M059J (cell line): ENCODE results near the gene SEC23B. TPM values are rescaled to one million over a fixed set of nuclear protein-coding genes. Genes with fewer than 3 reads are reported as not detected.
"Not testable (repeated sequence)": the region's sequence is repeated elsewhere in the genome, so short reads cannot be mapped to it uniquely, and the experiment has no call there.

Source experiments
- DNase-seq: peaks from one replicate; pipeline ENCODE4 v3.0.0-alpha.2; 2012; ENCODE audit warnings: low read depth
- total RNA-seq: library from RNA; depleted of rRNA; stranded (reverse); fragments of >200 nt; shearing (Covaris generic); gene quantifications from 2 replicates; pipeline ENCODE4 v1.2.3, GENCODE V29; 2014; rRNA removed

Gene SEC23B
- total RNA-seq: 108 and 129 TPM in 2 replicates

- DNase-seq: peak; percentile 99
Observed at GRCh38 chr20:18507218-18508191, at the start of gene SEC23B. Gene SEC23B (plus strand): TSS chr20:18507940. CDS start chr20:18510836, 2,896 bp downstream.

DNA sequence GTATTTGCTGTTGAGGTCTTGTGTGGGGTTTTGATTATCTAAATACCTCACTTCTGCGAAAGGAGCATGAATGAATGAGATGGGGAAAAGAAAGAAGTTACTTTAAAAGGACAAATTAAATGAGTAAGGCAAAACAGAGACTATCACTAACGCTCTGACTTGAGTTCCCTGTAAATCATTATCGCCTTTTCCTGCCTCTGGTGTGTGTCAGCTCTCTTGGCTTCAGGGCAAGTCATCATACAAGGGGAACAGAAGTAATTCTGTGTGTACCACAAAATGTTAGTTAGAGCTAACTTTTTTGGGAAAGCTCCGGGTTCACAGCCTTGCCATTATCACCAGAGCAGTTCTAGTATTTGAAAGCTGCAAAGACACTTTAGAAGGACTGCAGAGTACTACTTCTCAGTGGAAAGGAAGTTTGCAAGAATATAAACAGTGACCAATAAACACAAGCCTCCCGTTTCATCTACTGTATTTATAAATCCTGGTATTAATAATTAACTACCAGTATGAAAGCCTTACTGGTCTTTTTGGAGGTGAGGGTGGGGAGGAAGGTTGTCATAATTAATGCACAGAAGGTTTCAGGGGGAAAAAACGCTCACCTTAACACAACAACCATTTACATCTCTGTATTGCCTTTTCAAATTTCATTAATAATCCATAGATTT is 42.1 kb upstream of the SEC23B start:
- no peak for DNase-seq

DNA sequence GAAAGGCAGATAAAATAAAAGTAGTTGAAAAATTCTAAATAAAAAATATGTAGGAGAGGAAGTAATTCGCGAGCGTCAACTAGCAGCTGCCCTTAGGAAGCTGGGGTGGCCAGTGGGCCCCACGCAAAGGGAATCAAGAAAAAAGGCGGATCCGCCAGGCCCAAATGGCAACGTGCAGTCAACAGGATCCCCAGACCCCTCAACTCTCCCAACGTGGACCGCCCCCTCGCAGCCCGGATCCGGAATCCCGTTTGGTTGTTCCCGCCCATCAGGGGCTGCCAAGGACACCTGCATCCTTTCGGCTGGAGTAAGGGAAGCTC is 41.2 kb upstream of the SEC23B start:
- DNase-seq: no peak

GRCh38 chr20:18466894-18467730 is 40.6 kb upstream of the SEC23B start, which contains the start of the genes DZANK1 and POLR3F:
Gene DZANK1 (minus strand): TSS chr20:18467030. CDS start chr20:18465358, 1,672 bp downstream.
Gene POLR3F (plus strand): TSS chr20:18467390. CDS start chr20:18467507, 117 bp downstream.
- DNase-seq: peak; percentile 98

GRCh38 chr20:18477218-18477617 is 30.5 kb upstream of the SEC23B start:
- no peak for DNase-seq

GRCh38 chr20:18477821-18478220 is 29.9 kb upstream of the SEC23B start:
- no peak for DNase-seq

DNA sequence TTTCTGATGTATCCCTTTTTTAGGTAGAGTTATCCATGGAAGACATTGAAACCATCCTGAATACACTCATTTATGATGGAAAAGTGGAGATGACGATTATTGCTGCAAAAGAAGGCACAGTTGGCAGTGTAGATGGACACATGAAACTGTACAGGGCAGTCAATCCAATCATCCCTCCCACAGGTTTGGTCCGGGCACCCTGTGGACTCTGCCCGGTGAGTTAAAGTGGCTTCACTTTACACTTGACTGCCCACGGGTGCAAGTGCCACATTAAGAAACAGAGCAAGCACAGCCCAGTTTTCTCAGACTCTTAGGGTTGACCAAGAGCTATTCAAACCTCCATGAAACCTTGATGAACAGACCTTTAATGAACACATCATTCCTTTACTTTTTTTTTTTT is 26.1 kb upstream of the SEC23B start:
- no peak for DNase-seq

- DNase-seq: no peak
Observed at GRCh38 chr20:18488301-18488700, 19.4 kb upstream of the SEC23B start.

DNA sequence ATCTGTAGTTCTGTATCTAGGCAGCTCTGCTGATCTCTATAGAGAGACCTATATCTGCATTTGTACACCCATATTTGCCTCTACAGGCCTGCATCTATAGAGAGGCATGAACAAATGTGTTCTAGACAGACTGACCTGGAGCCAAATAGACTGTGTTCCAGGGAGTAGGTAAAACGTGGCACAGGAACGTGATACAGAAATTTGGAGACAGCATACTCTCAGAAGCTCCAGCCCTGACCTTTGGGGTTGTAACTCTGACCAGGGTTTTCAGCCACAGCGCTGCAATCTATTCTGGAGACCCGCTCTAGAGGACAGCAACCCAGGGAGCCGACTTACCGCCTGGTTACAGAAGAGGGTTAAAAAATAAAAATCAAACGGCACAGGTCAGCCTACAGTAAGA is 11.7 kb upstream of the SEC23B start:
- peak; percentile 25 for DNase-seq

DNA sequence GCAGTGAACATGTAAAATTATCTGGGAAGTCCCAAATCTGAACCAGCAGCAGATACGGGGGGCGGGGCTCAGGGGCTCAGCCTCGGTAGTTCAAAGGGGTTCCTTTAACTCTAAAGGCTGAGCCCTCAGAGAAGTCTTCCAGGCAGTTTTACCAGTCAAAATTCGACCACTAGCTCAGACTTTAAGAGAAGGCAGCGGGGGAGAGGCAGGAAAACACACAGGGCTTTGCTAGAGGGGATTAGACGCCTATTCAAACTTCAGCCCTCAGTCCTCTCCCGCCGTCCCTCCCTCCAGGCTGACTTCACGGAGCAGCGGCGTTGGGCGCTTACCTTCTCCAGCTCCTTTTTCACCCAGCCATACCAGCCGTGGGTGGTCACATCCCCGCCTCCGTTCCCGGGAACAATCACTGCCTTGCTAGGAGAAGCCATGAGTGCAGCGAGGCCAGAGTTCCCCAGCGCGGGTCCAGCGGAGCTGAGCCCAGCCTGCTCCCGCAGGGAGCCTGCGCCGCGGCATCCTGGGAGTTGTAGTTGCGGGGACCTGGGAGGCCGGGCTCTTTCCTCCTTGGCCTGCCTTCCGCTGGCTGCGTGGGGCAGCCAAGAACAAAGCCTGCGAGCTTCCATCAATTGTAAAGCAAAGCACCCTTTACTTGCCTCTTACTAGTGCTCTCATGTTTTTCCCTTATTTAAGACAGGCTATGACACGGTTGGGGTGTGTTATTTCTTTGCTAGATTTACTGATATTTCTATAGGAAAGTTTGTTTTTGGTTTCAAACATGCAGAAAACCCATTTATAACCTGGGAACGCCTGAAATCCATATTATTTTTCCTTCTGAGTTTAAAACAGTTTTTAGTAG is 10.8 kb upstream of the SEC23B start, which contains the start of gene RBBP9:
TSS of gene RBBP9 (minus strand) at position 486 of the 853 bp plus-strand sequence. CDS start at position 428, 58 bp downstream.
- DNase-seq: peak; percentile 87

- DNase-seq: no peak
Observed at GRCh38 chr20:18497603-18498002, 10.1 kb upstream of the SEC23B start.

DNA sequence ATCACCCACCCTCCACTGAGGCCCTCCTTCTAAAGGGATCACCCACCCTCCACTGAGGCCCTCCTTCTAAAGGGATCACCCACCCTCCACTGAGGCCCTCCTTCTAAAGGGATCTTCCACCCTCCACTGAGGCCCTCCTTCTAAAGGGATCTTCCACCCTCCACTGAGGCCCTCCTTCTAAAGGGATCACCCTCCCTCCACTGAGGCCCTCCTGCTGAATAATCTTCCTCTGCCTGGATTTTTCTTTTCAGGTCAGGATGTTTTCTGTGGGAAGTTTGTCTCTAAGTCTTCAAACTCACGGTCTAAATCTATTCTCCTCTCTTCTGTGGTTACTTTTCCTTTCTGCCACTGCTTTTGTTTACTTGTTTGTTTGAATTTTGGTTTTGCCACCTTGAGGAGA is 6.1 kb upstream of the SEC23B start:
- DNase-seq: not testable (repeated sequence)

GRCh38 chr20:18504479-18505060 is 3.2 kb upstream of the SEC23B start:
- DNase-seq: no peak

- no peak for DNase-seq
Observed at GRCh38 chr20:18506744-18507143, 996 bp upstream of the SEC23B start.

DNA sequence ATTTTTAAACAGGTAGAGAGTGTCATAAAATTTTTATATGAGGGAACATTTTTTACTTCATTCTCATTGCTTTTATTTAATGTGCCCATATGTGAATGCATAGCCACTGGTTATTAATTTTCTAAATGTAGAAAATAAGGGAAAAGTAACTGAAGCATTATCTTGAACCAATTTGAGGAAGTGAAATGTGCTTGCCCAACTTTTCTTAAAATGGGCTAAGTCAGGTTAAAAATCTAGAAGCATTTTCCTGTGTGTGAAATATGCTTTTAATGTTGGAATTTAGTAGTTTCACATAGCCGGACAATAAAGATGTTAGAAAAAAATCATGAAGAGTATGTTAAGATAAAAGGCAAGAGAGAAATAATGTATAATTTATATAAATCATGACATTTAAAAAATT is 3.8 kb downstream of the SEC23B start:
- no peak for DNase-seq

- no peak for DNase-seq
Observed at GRCh38 chr20:18513208-18513607, 5.5 kb downstream of the SEC23B start.

GRCh38 chr20:18514127-18514526 is 6.4 kb downstream of the SEC23B start:
- DNase-seq: no peak

DNA sequence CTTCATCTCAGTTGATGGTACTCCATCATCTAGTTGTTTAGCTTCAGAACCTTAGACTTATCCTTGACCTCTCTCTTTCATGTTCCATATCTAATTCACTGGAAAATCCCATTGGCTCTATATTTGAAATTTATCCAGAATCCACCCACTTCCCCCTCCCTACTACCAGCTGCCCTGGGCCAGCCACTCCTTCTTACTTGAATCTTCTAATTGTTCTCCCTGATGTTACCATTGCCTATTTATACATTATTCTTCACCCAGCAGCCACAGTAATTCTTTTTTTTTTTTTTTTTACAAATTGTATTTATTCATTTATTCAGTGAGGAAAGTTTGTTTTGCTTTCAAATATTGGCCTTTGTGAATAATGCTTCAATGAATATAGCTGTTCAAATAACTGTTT is 8.2 kb downstream of the SEC23B start:
- DNase-seq: no peak

GRCh38 chr20:18522066-18522465 is 14.3 kb downstream of the SEC23B start:
- DNase-seq: peak; percentile 77

DNA sequence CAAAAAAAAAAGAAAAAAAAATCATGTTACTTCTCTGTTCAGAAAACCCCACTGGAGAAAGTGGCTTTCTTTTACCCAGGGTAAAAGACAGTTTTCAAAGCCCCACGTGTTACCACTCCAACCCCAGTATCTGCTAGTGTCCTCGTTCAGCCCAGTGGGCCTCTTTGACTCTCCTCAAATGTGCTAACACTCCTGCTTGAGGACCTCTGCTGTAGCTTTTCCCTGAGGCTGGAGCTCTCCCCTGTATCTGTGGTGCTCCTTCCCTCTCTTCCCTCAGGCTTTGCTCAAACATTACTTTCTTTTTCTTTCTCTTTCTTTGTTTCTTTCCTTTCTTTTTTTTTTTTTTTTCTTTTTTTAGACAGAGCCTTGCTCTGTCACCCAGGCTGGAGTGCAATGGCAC is 15.3 kb downstream of the SEC23B start:
- no peak for DNase-seq
